Epidermal melanocyte (primary cell): Measurements from ENCODE around the gene MRPL10.

Source experiments
- DNase-seq: peaks from one replicate; pipeline ENCODE4 v3.0.0; 2011; ENCODE audit warnings: low spot score; ENCODE audit not compliant: insufficient read length

Gene MRPL10

DNA sequence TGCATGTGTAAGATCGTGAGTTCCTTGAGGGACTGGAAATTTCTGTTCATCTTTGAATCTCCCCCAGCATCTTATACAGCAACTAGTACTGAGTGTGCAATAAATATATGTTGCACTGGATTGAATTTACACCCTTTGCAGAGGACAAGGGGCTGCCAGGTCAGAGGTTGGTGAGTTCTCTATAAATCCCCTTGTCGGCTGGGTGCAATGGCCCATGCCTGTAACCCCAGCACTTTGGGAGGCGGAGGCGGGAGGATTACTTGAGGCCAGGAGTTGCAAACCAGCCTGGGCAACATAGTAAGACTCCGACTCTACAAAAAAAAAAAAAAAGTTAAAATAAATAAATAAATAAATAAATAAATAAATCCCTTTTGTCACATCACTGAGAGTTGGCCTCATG, 29.0 kb upstream of the MRPL10 start:
- DNase-seq, result no peak

DNA sequence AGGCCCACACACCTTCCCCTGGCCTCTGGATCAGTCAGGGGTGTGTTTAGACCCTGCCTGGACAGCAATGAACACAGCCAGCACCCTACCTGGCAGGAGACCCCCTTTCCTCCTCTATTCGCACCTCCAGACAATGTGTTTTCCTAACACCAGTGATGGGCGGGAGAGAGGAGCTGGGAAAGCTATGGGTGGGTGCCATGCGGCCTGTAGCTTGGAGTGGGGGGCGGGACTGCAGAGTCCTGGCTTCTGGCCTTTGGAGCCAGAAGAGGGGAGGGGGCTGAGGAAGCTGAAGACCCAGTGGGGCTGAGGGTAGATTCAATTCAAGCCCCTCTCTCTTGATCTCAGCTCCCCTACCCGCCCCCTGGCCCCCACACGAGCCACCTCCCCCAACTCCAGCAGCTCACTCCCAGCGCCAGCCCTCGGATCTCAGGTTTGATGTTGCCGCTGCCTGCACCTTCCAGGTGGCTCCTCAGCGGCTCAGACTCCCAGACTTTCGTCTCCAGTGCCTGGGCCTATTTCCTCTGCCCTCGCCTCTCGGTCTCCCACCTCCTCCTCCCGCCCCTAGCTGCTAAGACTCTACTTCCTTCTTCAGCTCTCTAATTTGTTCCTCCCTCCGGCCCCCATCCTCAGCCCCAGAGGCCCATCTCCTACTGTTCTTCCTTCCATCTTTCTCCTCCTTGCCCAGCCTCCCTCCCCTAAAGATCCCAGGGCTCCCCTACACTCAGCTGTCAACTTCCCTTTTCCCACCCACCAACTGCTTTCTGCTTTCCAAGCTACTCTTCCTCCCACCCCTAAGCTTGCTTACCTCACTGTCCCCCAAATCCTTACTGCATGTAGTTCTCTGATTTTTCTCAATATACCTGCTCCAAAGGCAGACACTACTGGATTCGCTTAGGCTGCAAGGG, 26.5 kb upstream of the MRPL10 start:
- DNase-seq, result no peak

- no peak for DNase-seq
These were observed 25.5 kb upstream of the MRPL10 start for GRCh38 chr17:47856830-47857229.

GRCh38 chr17:47855737-47856136, 24.4 kb upstream of the MRPL10 start:
- DNase-seq, result no peak

GRCh38 chr17:47853616-47854015, 22.3 kb upstream of the MRPL10 start:
- no peak for DNase-seq

- no peak for DNase-seq
These were observed 21.0 kb upstream of the MRPL10 start for GRCh38 chr17:47852113-47852949.

GRCh38 chr17:47851764-47852112, 20.4 kb upstream of the MRPL10 start:
- DNase-seq, result no peak

GRCh38 chr17:47850692-47851573, 19.6 kb upstream of the MRPL10 start, which contains the start of gene SP6:
Gene SP6 (minus strand): TSS chr17:47851163. CDS start chr17:47848429, 2,734 bp downstream.
- DNase-seq, result no peak

GRCh38 chr17:47850373-47850691, 19.0 kb upstream of the MRPL10 start:
- no peak for DNase-seq

DNA sequence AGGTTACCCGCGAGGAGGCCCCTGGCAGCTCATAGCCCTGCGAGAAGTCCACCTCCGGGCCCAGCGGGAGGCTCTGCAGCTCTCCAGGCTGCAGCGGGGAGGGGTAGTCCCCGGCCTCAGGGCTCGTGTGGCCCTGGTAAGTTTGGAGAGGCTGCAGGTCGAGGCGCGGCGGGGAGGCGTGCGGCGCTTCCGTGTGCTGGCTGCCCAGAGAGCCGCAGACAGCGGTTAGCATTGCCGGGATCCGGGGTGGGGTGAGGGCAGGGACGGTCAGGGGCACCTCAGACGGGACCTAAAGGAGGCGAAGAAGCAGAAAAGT, 16.8 kb upstream of the MRPL10 start:
- DNase-seq, result no peak

- no peak for DNase-seq
These were observed 16.2 kb upstream of the MRPL10 start for GRCh38 chr17:47847341-47848197.

- no peak for DNase-seq
These were observed 15.5 kb upstream of the MRPL10 start for GRCh38 chr17:47846716-47847340.

DNA sequence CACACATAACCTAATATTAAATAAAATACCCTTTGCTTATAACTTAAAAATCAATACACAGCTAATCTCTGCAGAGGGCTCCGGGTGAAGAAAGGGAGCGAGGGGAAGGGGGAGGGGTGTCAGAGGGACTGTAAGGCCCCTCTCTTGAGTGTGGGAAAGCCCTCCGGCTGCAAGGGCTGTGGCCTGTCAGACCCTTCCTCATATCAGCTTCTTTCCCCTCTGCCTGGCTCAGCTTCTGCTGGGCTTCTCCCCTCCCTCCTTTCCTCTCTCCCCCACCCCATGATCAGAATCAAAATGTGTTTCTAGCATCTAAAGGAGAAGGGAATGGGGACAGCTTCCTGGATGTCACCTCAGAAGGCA, 14.4 kb upstream of the MRPL10 start:
- no peak for DNase-seq

DNA sequence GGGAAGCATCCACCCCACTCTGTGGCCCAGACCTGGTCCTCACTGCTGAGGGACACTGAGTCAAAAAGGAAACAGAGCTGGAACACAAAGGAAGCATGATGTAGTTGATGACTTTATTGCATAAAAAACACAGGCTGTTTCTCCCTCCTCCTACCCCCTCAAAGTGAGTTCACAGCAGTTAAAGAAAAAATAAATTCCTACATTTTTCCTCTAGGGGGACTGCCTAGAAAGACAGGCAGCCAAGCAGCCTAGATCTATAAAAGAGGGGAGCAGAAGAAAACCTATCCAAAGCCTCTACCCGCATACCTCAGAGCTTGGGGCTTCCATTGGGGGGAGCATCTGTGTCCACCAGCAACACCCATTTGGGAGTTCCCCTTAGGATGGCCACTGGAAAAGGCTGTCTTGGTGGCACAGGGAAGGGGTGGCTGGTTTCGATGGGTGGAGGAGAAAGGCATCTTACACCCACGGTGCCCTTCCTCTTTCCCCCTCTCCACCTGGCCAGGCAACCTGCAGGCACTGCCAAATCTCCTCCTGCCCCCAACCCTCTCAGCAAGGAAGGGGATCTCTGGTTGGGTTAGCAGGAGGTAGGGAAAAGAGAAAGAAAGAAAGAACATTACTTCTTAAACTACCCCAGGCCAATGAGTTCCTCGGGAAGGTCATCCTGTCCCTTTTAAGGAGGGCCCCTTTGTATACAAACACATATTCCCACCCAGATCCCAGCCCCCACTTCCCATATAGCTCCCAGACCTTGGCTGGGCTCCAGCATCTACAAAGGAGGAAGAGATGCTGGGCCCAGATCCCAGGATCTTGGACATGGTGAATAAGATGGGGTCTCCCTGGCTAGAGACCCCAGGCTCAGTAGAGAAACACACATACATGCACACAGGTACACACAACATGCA, 13.7 kb upstream of the MRPL10 start:
- DNase-seq, result no peak

- no peak for DNase-seq
These were observed 12.9 kb upstream of the MRPL10 start for GRCh38 chr17:47844227-47844626.

- DNase-seq, result no peak
These were observed 12.0 kb upstream of the MRPL10 start for GRCh38 chr17:47843391-47843730.

- DNase-seq, result no peak
These were observed 10.3 kb upstream of the MRPL10 start for GRCh38 chr17:47841488-47842291.

GRCh38 chr17:47840742-47841487, 9.6 kb upstream of the MRPL10 start, which contains the start of gene SCRN2:
Gene SCRN2 (minus strand): TSS chr17:47841273. CDS start chr17:47840843, 430 bp downstream.
- DNase-seq, result peak; percentile 90
